HG02938 (cell line): Measurements from ENCODE around the gene PYY.
"Not testable (repeated sequence)": the region's sequence is repeated elsewhere in the genome, so short reads cannot be mapped to it uniquely, and the experiment has no call there.

Experiments used
- ATAC-seq: cut with Tn5 transposase; IDR thresholded peaks from one replicate; pipeline ENCODE4 v1.9.1; 2021; ENCODE audit warnings: mild to moderate bottlenecking, moderate library complexity; ENCODE audit not compliant: unreplicated experiment

Gene PYY

GRCh38 chr17:43979011-43979410, 25.3 kb upstream of the PYY start:
- no peak for ATAC-seq

- ATAC-seq, result no peak
These were observed 24.3 kb upstream of the PYY start for GRCh38 chr17:43978078-43978477.

GRCh38 chr17:43976963-43977837, 23.5 kb upstream of the PYY start:
- no peak for ATAC-seq

GRCh38 chr17:43975898-43976297, 22.2 kb upstream of the PYY start:
- ATAC-seq, result no peak

GRCh38 chr17:43974382-43975266, 20.9 kb upstream of the PYY start:
- no peak for ATAC-seq

GRCh38 chr17:43972444-43973212, 18.9 kb upstream of the PYY start:
- ATAC-seq, result not testable (repeated sequence)

- ATAC-seq, result not testable (repeated sequence)
These were observed 17.7 kb upstream of the PYY start for GRCh38 chr17:43971436-43971835.

- ATAC-seq, result no peak
These were observed 16.6 kb upstream of the PYY start for GRCh38 chr17:43970366-43970765.

- ATAC-seq, result no peak
These were observed 13.6 kb upstream of the PYY start for GRCh38 chr17:43967251-43967875.

- ATAC-seq, result no peak
These were observed 12.5 kb upstream of the PYY start for GRCh38 chr17:43966276-43966675.

GRCh38 chr17:43962479-43962878, 8.7 kb upstream of the PYY start:
- no peak for ATAC-seq

- ATAC-seq, result no peak
These were observed 8.2 kb upstream of the PYY start for GRCh38 chr17:43961954-43962353.

- ATAC-seq, result not testable (repeated sequence)
These were observed 7.6 kb upstream of the PYY start for GRCh38 chr17:43961292-43961691.

GRCh38 chr17:43958748-43959352, 5.1 kb upstream of the PYY start:
- no peak for ATAC-seq

GRCh38 chr17:43956222-43956621, 2.5 kb upstream of the PYY start:
- ATAC-seq, result no peak

GRCh38 chr17:43952724-43953666, 745 bp downstream of the PYY start:
- ATAC-seq, result no peak

GRCh38 chr17:43952351-43952723, 1.4 kb downstream of the PYY start:
- ATAC-seq, result no peak

- no peak for ATAC-seq
These were observed 2.0 kb downstream of the PYY start for GRCh38 chr17:43951750-43952149.

- no peak for ATAC-seq
These were observed 3.2 kb downstream of the PYY start for GRCh38 chr17:43950554-43950953.
